Right lobe of liver (tissue), 4 donors: ENCODE results near the gene SLC6A11.

Source experiments
- CTCF ChIP-seq, 4 donors: fragments of 200-600 bp in 3 of 4; fragments of 450-650 bp in 1 of 4; IDR thresholded peaks; one replicate each; pipeline versions ENCODE4 v1.5.1 to v1.8.0; 2016 to 2022; ENCODE audit warnings: antibody characterized with exemption in 4 of 4, mild to moderate bottlenecking in 2 of 4
- POLR2A ChIP-seq: fragments of 450-650 bp; IDR thresholded peaks from one replicate; pipeline ENCODE4 v1.6.1; 2017; ENCODE audit warnings: antibody characterized with exemption, mild to moderate bottlenecking
- donor health status: DM: no; HTN: no; CAD: no.
- donor health status: DM: no; HTN: no; CAD: no.
- donor health status: DM: no; HTN: yes; CAD: no.

GRCh38 chr3:10777627-10778026, 38.4 kb upstream of the SLC6A11 start:
- no peak for TF ChIP-seq CTCF (IDR thresholded peaks at IDR 0.05)
- no peak for TF ChIP-seq POLR2A
